HG02973 (cell line): ENCODE results near the gene TRIM63.

Source experiments
- ATAC-seq: cut with Tn5 transposase; IDR thresholded peaks from one replicate; pipeline ENCODE4 v1.9.1; 2021; ENCODE audit warnings: moderate library complexity; ENCODE audit not compliant: unreplicated experiment

TRIM63 gene

GRCh38 chr1:26059906-26060305 is 7.5 kb downstream of the TRIM63 start:
- ATAC-seq, result no peak

- no peak for ATAC-seq
Measured at GRCh38 chr1:26058052-26058595, 9.3 kb downstream of the TRIM63 start.

GRCh38 chr1:26057189-26057588 is 10.2 kb downstream of the TRIM63 start:
- ATAC-seq, result no peak

- ATAC-seq, result no peak
Measured at GRCh38 chr1:26055041-26055440, 12.4 kb downstream of the TRIM63 start.

GRCh38 chr1:26053718-26054560 is 13.5 kb downstream of the TRIM63 start:
- no peak for ATAC-seq

GRCh38 chr1:26050248-26050640 is 17.2 kb downstream of the TRIM63 start:
- no peak for ATAC-seq

- no peak for ATAC-seq
Measured at GRCh38 chr1:26049531-26050247, 17.7 kb downstream of the TRIM63 start.

- no peak for ATAC-seq
Measured at GRCh38 chr1:26047278-26047874, 20.1 kb downstream of the TRIM63 start.

- ATAC-seq, result no peak
Measured at GRCh38 chr1:26046246-26047095, 21.0 kb downstream of the TRIM63 start.

- no peak for ATAC-seq
Measured at GRCh38 chr1:26045722-26046245, 21.6 kb downstream of the TRIM63 start, which contains the start of gene SLC30A2. Gene SLC30A2 (minus strand): TSS chr1:26046118. CDS start chr1:26045896, 222 bp downstream.

GRCh38 chr1:26044971-26045721 is 22.3 kb downstream of the TRIM63 start:
- no peak for ATAC-seq

GRCh38 chr1:26044414-26044813 is 23.0 kb downstream of the TRIM63 start:
- ATAC-seq, result no peak

- ATAC-seq, result no peak
Measured at GRCh38 chr1:26043765-26044164, 23.7 kb downstream of the TRIM63 start.

GRCh38 chr1:26041978-26042377 is 25.5 kb downstream of the TRIM63 start:
- ATAC-seq, result no peak

GRCh38 chr1:26041401-26041800 is 26.0 kb downstream of the TRIM63 start:
- no peak for ATAC-seq

- no peak for ATAC-seq
Measured at GRCh38 chr1:26038904-26039303, 28.5 kb downstream of the TRIM63 start.

- ATAC-seq, result no peak
Measured at GRCh38 chr1:26038477-26038876, 29.0 kb downstream of the TRIM63 start.

- ATAC-seq, result no peak
Measured at GRCh38 chr1:26037904-26038303, 29.5 kb downstream of the TRIM63 start.

GRCh38 chr1:26036756-26037281 is 30.6 kb downstream of the TRIM63 start:
- ATAC-seq, result no peak
